ENCODE data around the gene CNOT1. TPM values are rescaled to one million over a fixed set of nuclear protein-coding genes. Genes with fewer than 3 reads are reported as not detected.

CNOT1 gene
- total RNA-seq, 1 experiment from 2014 or later, result 299 TPM

GRCh38 chr16:58475091-58475619 lies 154.5 kb downstream of the CNOT1 start:
- TF ChIP-seq CTCF (IDR thresholded peaks at IDR 0.05; ENCODE audit: unreplicated experiment), result no peak
- H3K9me3 Mint-ChIP-seq (ENCODE audit: low read depth, unreplicated experiment), result no peaks in the 10 kb centered on the region
- no peaks in the 10 kb centered on the region for H3K4me1 Mint-ChIP-seq (ENCODE audit: low read depth, unreplicated experiment)
- intact Hi-C loops (cut with micrococcal nuclease; ENCODE audit: unreplicated experiment), result no loop called here
- peaks cover 85% of the 10 kb centered on the region for H3K27me3 Mint-ChIP-seq (ENCODE audit: unreplicated experiment)
- no TSS peak for BruUV-seq (replicated peaks)
- H3K27ac Mint-ChIP-seq (ENCODE audit: unreplicated experiment), result no peak overlapping the region
- H3K4me3 Mint-ChIP-seq (ENCODE audit: low read depth, unreplicated experiment), result no peak overlapping the region
- DNase-seq, result no peak
- CTCF ChIA-PET, result no interaction called here
- H3K36me3 Mint-ChIP-seq (ENCODE audit: insufficient read depth, unreplicated experiment), result no peaks in the 10 kb centered on the region

GRCh38 chr16:58474296-58474695 lies 155.3 kb downstream of the CNOT1 start:
- BruUV-seq (replicated peaks), result no TSS peak
- Mint-ChIP-seq H3K4me3 (ENCODE audit: low read depth, unreplicated experiment) (no peak overlapping the region), H3K27me3 (ENCODE audit: unreplicated experiment) (peaks cover 85% of the 10 kb centered on the region), H3K9me3 (ENCODE audit: low read depth, unreplicated experiment) (no peaks in the 10 kb centered on the region), H3K36me3 (ENCODE audit: insufficient read depth, unreplicated experiment) (no peaks in the 10 kb centered on the region), H3K27ac (ENCODE audit: unreplicated experiment) (no peak overlapping the region), H3K4me1 (ENCODE audit: low read depth, unreplicated experiment) (no peaks in the 10 kb centered on the region)
- no peak for TF ChIP-seq CTCF (IDR thresholded peaks at IDR 0.05; ENCODE audit: unreplicated experiment)
- no peak for DNase-seq
- CTCF ChIA-PET, result no interaction called here
- intact Hi-C loops (cut with micrococcal nuclease; ENCODE audit: unreplicated experiment), result no loop called here

- Mint-ChIP-seq H3K27ac (ENCODE audit: unreplicated experiment) (no peak overlapping the region), H3K9me3 (ENCODE audit: low read depth, unreplicated experiment) (no peaks in the 10 kb centered on the region), H3K27me3 (ENCODE audit: unreplicated experiment) (peaks cover 97% of the 10 kb centered on the region), H3K4me1 (ENCODE audit: low read depth, unreplicated experiment) (no peaks in the 10 kb centered on the region), H3K4me3 (ENCODE audit: low read depth, unreplicated experiment) (no peak overlapping the region), H3K36me3 (ENCODE audit: insufficient read depth, unreplicated experiment) (no peaks in the 10 kb centered on the region)
- CTCF ChIA-PET, result no interaction called here
- intact Hi-C loops (cut with micrococcal nuclease; ENCODE audit: unreplicated experiment), result no loop called here
- DNase-seq, result no peak
- no TSS peak for BruUV-seq (replicated peaks)
- TF ChIP-seq CTCF (IDR thresholded peaks at IDR 0.05; ENCODE audit: unreplicated experiment), result no peak
Measured at GRCh38 chr16:58472827-58473226, 156.8 kb downstream of the CNOT1 start.

- CTCF ChIA-PET, result no interaction called here
Measured at GRCh38 chr16:58472266-58472665, 157.4 kb downstream of the CNOT1 start.

More at GRCh38 chr16:58472266-58472665, 157.4 kb downstream of the CNOT1 start:
- no peak for TF ChIP-seq CTCF (IDR thresholded peaks at IDR 0.05; ENCODE audit: unreplicated experiment)
- no peaks in the 10 kb centered on the region for H3K9me3 Mint-ChIP-seq (ENCODE audit: low read depth, unreplicated experiment)
- H3K27ac Mint-ChIP-seq (ENCODE audit: unreplicated experiment), result no peak overlapping the region
- no peaks in the 10 kb centered on the region for H3K4me1 Mint-ChIP-seq (ENCODE audit: low read depth, unreplicated experiment)
- intact Hi-C loops (cut with micrococcal nuclease; ENCODE audit: unreplicated experiment), result no loop called here
- BruUV-seq (replicated peaks), result no TSS peak
- H3K4me3 Mint-ChIP-seq (ENCODE audit: low read depth, unreplicated experiment), result no peak overlapping the region
- peaks cover 100% of the 10 kb centered on the region for H3K27me3 Mint-ChIP-seq (ENCODE audit: unreplicated experiment)
- no peaks in the 10 kb centered on the region for H3K36me3 Mint-ChIP-seq (ENCODE audit: insufficient read depth, unreplicated experiment)
- no peak for DNase-seq

All from Calu3 (cell line).